GM19035 (cell line): ENCODE results near the gene MTMR6.

Experiments
- ATAC-seq: cut with Tn5 transposase; IDR thresholded peaks from one replicate; pipeline ENCODE4 v1.9.1; 2021; ENCODE audit not compliant: unreplicated experiment

Gene MTMR6

DNA sequence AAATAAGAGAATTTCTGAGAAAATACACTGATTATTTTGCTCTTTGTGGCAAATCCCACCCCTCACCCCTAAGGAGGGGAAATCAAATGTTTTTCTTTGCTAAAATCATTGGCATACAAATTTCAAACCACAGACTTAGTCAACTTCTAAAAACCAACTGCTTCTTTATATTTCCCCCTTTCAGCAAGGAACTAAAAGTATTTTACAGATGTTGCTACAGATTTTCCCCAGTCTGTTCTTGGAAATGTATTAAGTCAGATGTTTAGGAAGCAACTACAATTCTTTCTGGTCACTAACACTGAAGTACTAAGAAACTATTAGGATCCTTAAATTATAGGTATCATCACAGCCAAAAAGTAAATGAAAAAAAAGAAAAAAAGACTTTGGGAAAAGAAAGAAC lies 6.9 kb downstream of the MTMR6 start:
- no peak for ATAC-seq

DNA sequence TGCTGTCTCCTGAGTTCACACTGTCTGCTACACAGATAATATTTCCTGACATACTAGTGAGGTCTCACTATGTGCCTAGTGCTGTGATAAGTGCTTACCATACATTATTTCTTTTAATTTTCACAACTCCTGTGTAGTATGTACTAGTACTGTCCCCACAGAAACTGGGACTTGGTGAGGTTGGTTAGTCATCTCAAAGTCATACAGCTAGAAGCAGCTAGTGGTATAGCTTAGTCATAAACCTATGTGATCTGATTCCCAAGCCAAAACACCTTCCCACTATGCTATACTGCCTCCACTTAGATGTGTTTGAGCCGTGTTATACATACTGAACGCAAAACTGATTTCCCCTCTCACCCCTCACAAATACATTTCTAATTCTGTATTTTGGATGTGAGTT lies 10.5 kb downstream of the MTMR6 start:
- ATAC-seq, result no peak

DNA sequence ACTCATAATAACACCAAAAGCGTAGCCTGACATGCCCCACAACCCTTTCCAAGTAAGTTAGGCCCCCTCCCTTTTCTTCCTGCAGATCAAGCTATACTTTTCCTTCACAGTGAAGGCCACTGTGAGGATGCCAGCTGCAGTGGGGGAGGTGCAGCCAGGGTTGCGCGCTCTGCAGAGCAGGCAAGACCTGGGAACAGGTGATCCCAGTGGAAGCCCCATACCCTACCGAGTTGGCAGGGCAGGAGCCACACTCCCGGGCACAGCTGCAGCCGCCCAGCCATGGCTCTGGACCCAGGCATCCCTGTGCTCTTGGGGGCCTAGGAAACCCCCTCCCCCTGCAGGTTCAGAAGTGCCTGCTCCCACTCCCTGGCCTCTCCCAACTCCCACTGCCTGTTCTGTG lies 18.7 kb downstream of the MTMR6 start:
- no peak for ATAC-seq

DNA sequence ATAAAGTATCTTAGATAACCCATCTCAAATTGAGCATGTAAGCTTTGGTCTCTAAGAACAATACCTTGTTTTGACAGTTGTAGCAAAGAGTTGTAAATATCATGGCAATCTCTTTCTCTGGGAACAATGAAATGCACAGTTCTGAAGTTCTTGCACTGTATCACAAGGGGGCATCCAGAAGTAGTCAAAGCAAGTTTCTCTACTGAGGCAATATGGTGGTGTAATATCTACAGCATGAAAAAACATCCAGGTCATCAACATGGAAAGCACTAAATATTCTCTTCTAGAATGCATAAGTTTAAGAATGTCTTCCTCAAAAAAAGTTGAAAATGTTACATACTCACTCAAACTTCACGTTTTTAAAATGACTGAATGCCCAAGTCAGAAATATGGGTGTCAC lies 19.6 kb downstream of the MTMR6 start:
- no peak for ATAC-seq

DNA sequence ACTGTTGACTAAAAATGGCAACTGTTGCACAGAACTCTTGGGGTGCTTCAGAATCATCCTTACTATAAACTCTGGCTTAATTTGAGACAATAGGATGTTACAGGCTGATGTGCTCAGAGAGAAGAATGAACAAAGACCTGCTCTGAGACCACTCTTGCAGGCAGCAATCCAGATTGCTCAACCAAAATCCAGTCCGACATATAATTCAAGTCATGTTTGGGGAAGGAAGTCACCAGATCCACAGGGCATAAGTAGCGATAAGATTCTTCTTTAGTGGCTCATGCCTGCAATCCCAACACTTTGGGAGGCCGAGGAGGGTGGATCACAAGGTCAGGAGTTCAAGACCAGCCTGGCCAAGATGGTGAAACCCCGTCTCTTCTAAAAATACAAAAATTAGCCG lies 20.6 kb downstream of the MTMR6 start:
- no peak for ATAC-seq

DNA sequence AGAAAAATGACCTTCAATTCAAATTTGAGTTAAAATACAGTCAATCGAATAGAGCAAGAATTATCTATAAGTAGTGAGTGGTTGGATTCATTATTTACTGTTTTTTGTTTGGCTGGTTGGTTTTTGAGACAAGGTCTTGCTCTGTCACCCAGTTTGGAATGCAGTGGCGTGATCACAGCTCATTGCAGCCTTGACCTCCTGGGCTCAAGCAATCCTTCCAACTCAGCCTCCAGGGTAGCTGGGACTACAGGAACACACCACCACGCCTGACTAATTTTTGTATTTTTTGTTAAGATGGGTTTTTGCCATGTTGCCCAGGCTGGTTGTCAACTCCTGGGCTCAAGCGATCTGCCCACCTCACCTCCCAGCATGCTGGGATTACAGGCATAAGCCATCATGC lies 25.0 kb downstream of the MTMR6 start:
- no peak for ATAC-seq

DNA sequence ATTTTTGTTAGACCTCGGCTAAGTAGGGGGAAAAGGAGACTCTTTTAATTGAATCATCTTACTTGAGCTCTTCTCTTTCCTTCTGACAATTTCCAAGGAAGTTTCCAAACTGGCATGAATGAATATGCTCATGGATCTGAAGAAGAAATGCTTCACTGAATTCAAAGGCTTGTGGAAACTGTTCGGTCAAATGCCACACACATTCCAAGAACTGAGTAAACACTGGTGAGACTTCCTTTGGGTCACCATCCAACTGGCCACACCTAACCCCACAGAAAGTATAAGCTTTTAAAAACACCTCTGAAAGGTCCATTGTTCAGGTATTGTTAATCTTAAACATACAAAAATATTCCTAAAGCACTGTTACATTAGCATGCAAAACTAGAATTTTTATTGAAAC lies 33.6 kb downstream of the MTMR6 start:
- ATAC-seq, result no peak

DNA sequence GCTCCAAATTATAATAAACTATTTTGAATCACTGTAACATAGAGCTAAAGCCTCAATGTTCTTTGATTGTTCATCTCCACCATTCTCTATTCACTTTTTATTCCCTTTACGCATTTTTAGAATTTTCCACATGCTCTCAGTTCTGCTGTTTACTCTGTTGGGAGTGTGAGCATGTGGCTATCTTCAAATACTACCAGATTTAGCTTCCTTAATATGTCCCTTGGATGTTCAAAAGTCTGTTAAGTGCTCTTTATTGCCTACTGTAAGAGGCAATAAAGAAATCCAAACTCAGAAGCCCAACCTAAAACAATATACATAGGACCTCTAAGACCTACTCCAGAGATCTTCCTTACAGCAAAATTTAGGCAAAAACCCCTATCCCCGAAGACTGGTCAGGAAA lies 34.5 kb downstream of the MTMR6 start:
- ATAC-seq, result no peak

DNA sequence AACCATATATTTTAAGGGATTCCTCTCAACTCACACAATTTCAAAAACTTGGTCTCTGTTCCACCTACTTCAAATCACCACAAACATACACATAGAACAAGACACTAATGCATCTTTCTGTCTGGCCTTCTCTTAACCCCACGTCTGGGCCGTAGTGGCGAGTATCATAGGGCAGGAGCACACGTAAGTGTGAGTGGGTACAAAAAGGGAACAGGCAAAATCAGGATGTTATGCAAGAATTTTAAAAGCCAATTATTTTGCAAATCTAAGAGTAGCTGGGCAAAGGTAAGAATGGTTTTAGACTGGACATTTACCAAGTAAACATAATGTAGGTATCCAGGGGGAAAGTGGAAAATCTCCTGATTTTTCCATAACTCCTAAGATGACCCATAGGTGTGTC lies 35.1 kb downstream of the MTMR6 start:
- ATAC-seq, result no peak

DNA sequence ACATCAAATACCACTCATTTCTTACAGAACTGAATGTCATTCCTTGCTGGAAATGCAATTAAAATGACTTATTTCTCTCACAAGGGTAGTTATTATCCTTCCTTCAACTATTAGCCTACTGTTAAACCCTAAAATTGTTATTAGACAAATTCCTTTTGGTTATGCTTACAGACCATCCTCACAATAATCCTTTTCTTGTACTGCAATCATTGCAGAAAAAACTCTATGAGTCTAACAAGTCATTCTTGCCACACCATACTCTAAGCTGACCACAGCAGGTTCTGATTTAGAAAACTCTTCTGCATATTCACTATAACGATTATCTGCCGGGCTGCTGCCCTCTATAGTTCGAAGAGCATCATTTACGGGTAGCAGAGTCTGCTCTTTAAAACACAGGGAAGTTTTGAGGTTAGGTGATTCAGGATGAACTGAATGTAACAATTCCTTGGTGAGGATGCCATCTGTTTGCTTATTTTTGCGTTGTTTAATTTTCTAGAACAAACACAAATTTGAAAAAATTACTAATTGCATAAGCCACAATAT lies 38.2 kb downstream of the MTMR6 start:
- no peak for ATAC-seq

DNA sequence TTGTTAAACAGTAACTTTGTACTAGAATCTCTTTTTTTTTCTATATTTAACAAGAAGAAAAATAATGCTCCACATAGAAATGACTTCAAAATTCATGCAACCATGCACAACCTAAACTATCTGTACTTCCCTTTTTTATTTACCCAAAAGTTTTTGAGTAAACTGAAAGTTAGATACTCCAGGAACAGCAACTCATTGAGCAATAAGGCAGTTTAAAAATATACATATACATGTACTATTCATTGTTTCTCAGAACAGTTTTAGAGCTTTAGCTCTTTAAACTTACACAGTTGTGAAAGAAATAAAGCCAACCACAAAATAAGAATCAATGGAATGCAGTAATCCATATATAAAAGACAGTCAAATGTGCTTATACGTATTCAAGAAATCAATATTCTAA lies 39.2 kb downstream of the MTMR6 start:
- ATAC-seq, result no peak

DNA sequence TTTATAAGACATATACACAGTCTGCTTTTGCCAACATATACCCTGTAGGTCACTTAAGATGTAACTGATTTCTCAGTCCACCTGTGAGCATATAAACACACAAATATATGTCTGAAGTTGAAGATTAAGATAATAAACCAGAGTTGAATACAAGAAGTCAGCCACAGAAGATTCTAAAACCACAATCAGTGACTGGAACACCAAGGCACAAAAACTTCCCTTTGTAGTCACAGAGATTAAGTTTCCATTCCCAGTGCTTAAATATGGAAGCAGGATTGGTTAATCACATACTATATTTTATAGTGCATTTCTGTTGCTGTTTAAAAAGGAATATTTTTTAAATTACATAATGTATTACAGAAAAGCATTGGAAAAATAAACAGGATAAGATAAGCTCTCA lies 39.9 kb downstream of the MTMR6 start:
- no peak for ATAC-seq

DNA sequence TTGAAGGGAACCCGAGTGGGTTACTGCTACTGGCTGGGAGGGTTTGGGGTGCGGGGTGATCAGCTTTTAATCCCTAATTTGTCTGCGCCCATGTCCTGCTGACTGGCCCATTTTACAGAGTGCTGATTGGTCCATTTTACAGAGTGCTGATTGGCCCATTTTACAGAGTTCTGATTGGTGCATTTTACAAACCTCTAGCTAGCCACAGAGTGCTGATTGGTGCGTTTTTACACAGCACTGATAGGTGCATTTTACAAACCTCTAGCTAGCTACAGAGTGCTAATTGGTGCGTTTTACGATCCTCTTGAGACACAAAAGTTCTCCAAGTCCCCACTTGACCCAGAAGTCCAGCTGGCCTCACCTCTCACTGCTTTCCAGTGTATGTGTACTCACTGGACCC lies 43.2 kb downstream of the MTMR6 start:
- ATAC-seq, result no peak

DNA sequence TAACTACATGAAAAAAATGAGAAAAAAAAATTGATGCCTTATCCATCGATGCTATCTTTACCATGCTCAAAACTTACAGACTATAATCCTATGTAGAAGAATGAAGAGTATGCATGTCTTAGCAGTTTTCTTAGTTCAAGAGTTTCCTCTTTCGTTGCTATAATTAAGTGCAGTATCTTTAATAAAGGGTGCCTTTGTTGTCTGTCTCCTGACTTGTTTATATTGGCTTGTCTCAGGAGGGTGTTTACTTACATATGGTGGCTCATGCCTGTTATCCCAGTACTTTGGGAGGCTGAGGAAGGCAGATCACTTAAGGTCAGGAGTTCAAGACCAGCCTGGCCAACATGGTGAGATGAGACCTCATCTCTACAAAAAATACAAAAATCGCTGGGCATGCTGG lies 44.3 kb downstream of the MTMR6 start:
- ATAC-seq, result no peak

DNA sequence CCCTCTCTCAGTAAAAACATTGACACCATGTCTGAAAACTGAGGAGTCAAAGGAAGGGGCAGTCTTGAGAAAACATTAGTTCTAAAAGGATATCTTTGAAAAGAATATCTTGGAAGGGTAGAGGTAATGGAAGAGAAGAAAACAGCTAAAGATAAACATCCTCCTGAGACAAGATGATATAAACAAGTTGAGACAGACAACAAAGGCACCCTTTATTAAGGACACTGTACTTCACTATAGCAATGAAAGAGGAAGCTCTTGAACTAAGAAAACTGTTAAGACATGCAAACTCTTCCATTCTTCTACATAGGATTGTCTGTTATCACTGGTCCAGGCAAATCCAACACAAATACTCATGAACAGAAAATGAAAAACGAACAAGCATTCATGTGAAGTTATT lies 46.3 kb downstream of the MTMR6 start:
- ATAC-seq, result no peak

DNA sequence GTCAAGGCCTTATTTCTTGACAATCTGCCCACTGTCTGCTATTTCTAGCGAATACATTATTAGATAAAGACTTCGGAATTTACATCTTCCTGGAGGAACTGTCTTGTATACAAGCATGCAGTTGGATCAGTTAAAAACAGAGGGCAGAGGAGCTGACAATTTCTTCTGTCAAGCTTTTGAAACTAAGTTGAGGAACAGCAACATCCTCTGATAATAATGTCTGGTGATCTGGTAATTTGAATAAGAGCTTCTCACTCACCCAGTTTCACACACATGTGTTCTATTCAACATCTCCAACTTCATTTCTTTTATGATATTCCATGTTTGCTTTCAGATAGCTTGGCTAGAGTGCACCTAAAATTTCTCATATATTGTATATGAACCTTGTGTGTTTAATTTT lies 50.2 kb downstream of the MTMR6 start:
- no peak for ATAC-seq

DNA sequence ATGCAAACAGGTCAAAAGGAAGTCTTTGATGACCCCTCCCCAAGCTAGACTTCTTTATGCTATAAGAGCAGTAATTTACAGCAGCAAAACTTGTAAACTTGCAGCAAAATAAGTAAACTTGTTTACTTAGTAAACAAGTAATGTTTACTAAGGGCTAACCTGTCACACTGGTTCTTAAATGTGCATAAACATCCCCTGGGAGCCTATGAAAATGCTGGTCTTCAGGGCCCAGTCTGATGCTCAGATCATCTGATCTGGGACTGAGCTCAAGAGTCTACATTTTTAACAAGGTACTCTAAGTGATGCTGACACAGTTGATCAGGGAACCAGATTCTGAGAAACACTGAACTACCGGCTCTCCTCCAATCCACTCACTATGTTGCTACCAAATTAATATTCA lies 53.4 kb downstream of the MTMR6 start:
- no peak for ATAC-seq

DNA sequence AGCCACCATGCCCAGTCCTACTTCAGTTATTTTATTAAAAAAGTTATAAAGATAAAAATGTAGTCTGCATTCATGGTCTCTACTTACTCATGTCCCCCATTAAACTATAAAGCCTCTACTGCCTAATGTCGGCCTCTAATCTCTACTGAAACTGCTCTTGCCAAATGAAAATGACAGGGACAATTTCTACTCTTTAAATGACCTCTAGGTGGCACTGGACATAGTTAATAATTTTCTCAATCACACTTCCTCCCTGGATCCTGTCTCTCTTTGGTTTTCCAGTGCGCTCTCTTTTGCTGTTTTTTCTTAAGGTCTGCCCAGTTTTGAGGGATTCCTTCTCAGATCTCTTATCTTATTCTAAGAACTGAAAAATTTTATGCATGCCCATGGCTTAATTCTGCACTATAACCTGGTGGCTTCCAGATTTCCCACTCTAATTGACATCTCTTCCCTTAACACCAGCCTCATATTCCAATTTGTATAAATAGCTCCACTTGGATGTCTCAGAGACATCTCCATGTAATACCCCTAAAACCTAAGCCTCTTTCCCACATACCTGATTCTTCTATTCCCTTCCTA lies 54.3 kb downstream of the MTMR6 start:
- ATAC-seq, result no peak

DNA sequence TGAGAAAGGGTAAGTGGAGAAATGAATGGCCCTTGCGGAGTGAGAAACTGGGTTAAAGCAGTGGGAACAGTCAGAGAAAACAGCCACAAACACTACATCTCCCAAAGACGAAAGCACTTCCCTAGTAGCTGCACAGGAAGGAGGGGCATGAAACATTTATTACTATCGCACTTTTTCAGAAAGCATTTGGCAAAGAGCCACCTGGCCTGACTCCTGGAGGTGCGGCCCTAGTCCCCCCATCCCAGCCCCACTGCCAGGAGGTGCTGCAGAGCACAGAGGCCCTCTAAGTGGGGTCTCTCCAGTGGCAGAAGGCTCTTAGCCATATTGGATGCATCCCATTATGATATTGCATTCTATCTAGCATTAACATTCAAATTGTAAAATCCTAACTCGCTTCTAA lies 55.8 kb downstream of the MTMR6 start:
- no peak for ATAC-seq

DNA sequence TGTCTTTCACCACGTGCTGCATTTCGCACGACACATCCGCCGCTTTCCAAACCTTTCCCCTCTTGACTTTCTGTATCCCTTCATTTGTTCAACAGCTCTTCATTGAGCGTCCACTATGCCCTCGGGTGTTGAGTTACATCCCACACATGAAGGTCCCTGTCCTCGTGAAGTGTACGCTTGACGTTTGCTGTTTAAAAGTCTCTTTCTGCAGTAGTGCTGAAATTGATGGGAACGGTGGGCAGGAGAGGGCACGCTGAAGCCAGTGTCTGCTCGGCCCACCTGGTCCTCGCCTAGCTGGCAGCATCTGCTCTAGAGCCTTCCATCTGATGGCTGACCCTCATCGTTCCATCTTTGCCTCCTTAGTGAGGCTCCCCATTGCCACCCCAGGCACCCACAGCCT lies 59.6 kb downstream of the MTMR6 start:
- ATAC-seq, result no peak

DNA sequence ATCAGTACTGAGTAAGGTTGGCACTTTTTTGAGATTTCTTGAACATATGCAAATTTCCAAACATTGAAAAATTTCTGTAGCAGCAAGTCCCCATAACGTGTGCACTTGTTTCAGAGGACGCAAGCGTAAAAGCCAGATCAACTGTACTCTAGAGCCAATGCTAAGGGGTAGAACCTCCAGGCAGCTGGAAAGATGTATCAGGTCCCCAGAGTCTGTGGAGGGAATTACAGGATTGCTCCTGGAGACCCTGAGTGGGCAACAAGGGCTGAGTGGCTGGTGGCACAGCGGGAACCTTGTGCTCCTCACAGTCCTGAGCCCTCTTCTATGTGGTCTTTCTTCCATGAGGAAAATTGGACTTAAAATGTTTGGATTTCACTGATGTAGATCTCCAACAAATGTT lies 61.3 kb downstream of the MTMR6 start:
- no peak for ATAC-seq

DNA sequence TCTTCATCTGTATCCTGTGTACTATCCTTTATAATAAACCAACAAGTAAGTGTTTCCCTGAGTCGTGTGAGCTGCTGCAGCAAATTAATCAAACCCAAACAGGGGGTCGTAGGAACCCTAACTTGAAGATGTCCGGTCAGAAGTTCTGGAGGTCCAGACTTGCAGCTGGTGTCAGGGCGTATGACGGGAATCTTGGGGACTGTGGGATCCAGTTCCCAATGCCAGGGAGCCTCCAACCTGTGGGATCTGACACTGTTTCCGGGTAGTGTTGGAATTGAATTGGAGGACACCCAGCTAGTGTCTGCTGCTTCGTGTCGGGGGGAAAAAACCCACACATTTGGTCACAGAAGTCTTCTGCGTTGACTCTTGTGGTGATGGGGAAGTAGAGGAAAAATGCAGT lies 63.1 kb downstream of the MTMR6 start:
- no peak for ATAC-seq

DNA sequence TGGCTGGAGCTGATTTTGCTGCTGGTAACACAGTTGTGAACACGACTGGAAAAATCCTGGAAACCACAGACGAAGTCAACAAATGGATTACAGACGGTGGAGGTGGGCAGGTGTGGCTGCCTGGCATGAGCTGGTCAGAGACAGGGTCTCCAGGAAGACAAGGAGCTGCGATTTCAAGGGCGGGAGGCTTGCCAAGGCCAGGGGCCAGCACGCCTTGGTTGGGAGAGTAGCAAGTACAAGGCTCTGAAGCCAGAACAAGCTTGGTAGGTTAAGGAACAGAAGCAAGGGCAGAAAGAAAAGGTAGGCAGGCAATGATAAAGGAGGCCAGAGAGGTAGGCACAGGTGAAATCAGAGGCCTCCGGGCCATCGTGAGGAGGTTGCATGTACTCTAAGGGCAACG lies 64.5 kb downstream of the MTMR6 start:
- ATAC-seq, result no peak

DNA sequence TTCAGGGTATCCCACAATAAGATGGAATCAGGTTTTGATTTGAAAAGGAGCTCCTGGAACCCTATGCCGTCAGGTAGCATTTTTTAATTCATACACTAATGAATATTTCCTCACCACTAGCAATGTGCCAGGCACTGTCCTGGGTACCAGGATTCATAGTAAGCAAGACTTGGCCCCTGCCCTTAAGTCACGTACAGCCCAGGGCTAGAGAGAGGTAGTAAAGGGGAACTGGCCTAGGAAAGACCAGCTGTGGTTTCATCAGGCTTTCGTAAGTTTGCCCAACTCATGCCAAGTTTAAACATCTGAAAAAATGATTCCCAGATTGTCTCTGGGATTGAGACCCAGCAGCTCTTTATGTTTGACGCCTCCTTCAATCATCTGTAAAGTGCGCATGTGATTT lies 69.3 kb downstream of the MTMR6 start:
- ATAC-seq, result no peak
